ENCODE data around the gene CRK. TPM values are rescaled to one million over a fixed set of nuclear protein-coding genes. Genes with fewer than 3 reads are reported as not detected.
A peak's percentile ranks its signal among the peaks of the same experiment; 100 is the strongest.

Gene CRK
- total RNA-seq, 2 donors from 2014 or later, result 37.0 to 44.4 TPM

DNA sequence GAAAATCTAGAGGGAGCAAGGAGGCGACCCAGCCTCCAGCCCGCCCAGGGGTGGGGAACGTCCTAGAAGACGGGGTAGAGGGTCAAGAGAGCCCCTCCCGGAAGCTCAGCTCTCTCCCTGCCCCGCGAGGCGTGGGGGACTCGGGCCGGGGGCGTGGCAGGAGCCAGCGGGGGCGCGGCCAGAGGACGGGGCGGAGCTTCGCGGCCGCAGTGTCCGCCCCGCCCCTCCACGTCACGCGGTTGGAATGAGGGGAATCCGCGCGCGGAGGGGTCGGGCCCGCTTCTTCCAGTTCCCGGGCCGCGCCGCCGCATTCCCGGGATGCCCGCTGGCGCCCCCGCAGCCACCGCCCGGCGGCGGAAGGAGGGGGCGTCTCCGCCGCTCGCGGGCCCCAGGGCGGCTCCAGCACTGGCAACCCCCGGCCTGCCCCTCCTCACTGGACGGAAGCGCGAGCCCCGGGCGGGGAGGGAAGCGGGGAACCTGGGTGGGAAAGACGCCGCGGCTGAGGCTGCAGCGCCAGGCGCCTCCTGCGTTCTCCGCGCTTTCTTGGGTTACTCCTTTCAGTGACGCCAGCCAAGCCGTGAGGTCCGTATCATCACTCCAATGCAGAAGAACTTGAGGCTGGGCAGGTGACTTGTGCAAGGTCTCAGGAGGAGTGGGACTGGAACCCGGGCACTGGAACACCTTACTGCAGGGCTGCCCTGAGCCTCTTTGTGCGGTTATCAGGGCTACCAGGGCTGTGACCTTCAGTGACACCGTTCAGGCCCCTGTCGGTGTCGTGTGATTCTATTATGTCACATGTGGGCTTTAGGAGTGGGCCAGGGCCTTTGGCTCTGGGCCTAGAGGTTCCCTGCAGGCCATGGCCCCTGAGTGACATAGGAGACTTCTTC, 32.1 kb upstream of the CRK start:
- ATAC-seq (peak; percentile 67 to 69), DNase-seq (peak; percentile 92)
- intact Hi-C loops (cut with DNase I), result no loop called here

- ATAC-seq, result peak; percentile 13 to 44
- intact Hi-C loops (cut with DNase I), result no loop called here
- peak; percentile 86 for DNase-seq
Observed at GRCh38 chr17:1486802-1487695, 31.0 kb upstream of the CRK start.

DNA sequence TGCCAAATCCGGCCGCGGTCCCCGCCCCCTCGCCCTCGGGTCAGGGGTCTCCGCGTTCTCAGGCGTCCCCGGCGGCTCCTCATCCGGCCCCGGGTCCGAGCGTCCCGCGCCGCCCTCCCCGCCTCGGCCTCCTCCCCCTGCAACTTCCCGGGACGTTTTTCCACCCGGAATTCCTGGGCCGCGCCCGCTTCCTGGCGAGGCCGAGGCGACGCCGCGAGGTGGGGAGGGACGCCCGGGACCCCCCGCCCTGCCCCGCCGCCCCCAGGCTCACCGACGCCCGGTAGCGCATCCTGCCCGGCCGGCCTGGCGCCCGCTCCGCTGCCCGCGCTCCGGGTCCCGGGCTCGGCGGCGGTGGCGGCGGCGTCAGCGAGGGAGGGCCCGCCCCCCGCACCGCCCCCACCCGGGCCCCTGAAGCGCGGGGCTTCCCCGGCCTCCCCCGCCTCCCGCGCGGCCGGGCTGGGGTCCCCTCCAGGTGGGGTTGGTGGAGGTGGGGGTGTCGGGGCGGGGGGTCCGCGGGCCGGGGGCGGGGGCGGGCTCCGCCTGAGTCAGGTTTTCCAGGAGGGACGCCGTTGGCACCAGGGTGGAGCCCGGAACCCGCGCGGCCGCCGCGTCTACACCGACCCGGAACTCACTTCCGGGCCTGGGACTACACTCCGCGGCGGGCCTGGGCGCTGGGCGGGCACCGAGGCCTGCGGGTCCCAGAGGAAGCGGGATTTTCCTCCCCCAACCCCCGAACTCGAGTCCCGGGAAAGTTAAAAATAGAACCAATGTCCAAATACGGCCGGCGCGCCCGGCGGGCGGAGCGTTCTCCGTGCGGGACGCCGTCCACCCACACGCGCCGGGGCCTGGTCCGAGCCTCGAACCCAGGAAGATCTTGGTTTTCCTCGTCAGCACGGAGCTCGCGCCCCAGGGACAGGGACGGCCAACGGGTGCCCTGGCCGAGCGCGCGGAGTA, 29.7 kb upstream of the CRK start:
- ATAC-seq (peak; percentile 26 to 34), DNase-seq (peak; percentile 83)
- intact Hi-C loops (cut with DNase I), result no loop called here

- DNase-seq, result peak; percentile 61
- peak; percentile 4 to 6 for ATAC-seq
- intact Hi-C loops (cut with DNase I), result no loop called here
Observed at GRCh38 chr17:1484676-1485422, 28.8 kb upstream of the CRK start.

GRCh38 chr17:1484060-1484535, 28.1 kb upstream of the CRK start:
- DNase-seq, result peak; percentile 51
- intact Hi-C loops (cut with DNase I), result no loop called here
- ATAC-seq, result no peak

- intact Hi-C loops (cut with DNase I), result no loop called here
- DNase-seq (peak; percentile 31), ATAC-seq (no peak)
Observed at GRCh38 chr17:1482680-1483079, 26.6 kb upstream of the CRK start.

DNA sequence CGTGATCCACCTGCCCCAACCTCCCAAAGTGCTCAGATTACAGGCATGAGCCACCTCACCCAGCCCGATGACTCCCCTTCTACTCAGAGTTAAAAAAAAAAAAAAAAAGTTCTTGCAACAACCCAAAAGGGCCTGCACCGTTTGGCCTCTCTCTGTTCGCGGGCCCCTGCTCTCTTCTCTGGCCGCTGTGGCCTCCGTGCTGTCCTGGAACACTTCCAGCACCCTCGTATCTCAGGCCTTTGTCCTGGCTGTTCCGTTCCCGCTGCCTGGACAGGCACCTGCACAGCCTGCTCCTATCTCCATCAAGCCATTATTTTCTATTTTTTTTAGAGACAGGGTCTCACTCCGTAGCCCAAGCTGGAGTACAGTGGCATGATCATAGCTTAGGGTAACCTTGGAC, 25.7 kb upstream of the CRK start:
- ATAC-seq (no peak), DNase-seq (no peak)
- intact Hi-C loops (cut with DNase I), result no loop called here

GRCh38 chr17:1480747-1481465, 24.9 kb upstream of the CRK start:
- DNase-seq (no peak), ATAC-seq (peak in 1 of 2 donors; percentile 2)
- intact Hi-C loops (cut with DNase I), result no loop called here

DNA sequence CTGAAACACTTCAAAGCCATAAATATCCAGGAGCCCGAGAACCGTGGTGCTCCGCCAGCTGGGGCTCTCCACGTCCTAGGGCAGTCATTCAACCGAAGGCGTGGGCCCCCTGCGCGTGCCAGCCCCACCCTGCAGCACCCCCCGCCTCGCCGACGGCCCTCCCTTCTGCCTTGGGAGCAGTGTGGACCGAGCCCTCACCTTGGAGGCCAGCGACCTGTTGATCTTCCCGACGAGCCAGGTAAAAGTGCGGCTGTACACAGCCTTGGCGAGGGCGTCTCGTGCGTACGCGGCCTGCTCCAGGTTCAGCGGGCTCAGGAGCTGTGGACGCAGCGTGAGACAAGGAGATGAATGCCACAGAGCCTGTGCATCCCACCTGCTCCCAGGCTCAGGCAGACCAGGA, 22.4 kb upstream of the CRK start:
- intact Hi-C loops (cut with DNase I), result no loop called here
- ATAC-seq (no peak), DNase-seq (no peak)

DNA sequence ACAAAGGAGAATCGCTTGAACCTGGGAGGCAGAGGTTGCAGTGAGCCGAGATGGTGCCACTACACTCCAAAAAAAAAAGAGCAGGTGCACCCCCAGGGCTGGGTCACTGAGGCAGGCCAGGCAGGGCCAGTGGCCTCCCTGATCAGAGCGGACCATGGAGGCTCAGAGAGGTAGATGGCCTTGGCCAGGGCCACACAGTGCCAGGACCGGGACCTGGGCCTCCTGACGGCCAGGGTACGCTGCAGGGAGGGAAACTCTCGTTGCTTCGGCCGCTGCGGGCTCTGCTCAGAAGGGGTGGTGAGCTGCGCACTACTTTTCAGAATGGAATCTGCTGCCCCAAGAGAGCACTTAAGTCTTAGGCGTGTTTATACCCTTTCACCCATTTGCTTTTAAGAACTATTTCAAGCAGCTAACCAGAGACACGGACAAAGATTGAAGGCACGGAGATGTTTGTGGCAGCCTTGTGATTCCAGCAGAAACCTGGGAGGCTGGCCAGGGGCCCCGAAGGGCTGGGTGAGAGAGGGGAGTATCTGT, 19.4 kb upstream of the CRK start:
- intact Hi-C loops (cut with DNase I), result no loop called here
- peak; percentile 14 for DNase-seq
- peak in 1 of 2 donors; percentile 29 for ATAC-seq

DNA sequence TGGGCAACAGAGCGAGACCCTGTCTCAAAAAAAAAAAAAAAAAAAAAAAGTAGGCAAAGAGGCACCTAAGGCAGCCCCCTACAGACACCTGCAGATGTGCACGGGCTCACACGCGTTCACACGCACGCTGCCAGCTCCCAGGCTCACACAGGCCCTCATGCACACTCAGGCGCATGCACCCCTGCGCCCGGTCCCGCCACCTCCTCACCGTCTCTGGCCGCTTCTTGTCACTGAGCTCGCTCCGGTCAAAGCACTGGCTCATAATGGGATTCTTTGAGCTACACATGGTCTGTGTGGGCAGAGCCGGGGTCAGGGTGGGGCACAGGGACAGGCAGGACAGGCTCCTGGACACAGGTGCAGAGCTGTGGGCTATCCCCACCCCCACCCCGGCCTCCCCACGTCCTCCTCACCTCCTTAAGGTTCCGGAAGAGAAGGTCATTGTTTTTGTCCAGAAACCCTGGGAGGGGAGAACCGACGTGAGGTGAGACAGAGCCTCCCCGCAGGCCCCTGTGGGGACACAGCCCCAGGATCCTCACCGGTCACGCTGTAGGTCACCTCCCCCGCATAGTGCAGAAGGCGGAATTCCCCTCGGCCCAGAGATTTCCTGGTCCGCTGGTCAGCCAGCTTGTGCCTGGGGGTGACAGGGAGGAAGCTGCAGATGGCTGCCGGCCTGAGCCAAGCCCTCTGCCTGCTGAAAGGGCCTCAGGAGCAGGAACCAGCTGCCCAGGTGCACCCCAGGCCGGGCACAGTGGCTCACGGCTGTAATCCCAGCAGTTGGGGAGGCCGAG, 18.6 kb upstream of the CRK start:
- peak; percentile 17 for DNase-seq
- intact Hi-C loops (cut with DNase I), result no loop called here
- no peak for ATAC-seq

- no peak for ATAC-seq
- DNase-seq, result no peak
- intact Hi-C loops (cut with DNase I), result no loop called here
Observed at GRCh38 chr17:1473841-1474240, 17.8 kb upstream of the CRK start.

DNA sequence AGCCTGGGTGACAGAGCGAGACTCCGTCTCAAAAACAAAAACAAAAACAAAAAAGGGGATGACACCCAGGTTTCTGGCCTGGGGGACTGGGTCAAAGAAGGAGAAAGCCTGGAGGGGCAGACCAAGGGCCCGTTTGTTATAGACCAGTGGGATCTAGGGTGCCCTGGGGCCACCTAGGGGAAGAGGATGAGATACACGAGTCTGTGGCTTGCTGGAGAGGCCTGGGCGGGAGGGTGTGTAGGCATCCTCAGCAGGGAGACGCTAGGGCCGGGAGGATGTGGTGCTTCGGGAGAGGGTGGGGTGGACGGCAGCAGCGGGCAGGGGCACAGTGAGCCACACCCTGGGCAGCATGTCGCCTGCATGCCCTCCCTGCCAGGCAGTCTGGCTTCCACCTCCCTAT, 17.1 kb upstream of the CRK start:
- ATAC-seq, result peak in 1 of 2 donors; percentile 7
- DNase-seq, result peak; percentile 17
- intact Hi-C loops (cut with DNase I), result no loop called here

GRCh38 chr17:1471911-1472821, 16.1 kb upstream of the CRK start:
- peak; percentile 19 for DNase-seq
- intact Hi-C loops (cut with DNase I), result no loop called here
- no peak for ATAC-seq

- peak; percentile 16 for DNase-seq
- ATAC-seq, result no peak
Observed at GRCh38 chr17:1471490-1471889, 15.5 kb upstream of the CRK start.

More at GRCh38 chr17:1471490-1471889, 15.5 kb upstream of the CRK start:
- intact Hi-C loops (cut with DNase I), result no loop called here
